Measurements from ENCODE around the gene KCNMA1.
"Not testable (repeated sequence)": the region's sequence is repeated elsewhere in the genome, so short reads cannot be mapped to it uniquely, and the experiment has no call there.

Gene KCNMA1

GRCh38 chr10:77603534-77603927 lies 34.1 kb downstream of the KCNMA1 start:
- peak in 1 of 3 experiments; percentile 24 for DNase-seq

- no peak for DNase-seq
These were observed 34.6 kb downstream of the KCNMA1 start for GRCh38 chr10:77602913-77603533.

- DNase-seq = no peak
These were observed 35.2 kb downstream of the KCNMA1 start for GRCh38 chr10:77602231-77602912.

- DNase-seq = no peak
These were observed 36.1 kb downstream of the KCNMA1 start for GRCh38 chr10:77601488-77601887.

- DNase-seq = peak in 2 of 3 experiments; percentile 11 to 49
These were observed 37.0 kb downstream of the KCNMA1 start for GRCh38 chr10:77600640-77601039.

GRCh38 chr10:77599651-77600050 lies 38.0 kb downstream of the KCNMA1 start:
- DNase-seq = no peak

- DNase-seq = no peak
These were observed 39.0 kb downstream of the KCNMA1 start for GRCh38 chr10:77598606-77599005.

GRCh38 chr10:77597560-77597959 lies 40.0 kb downstream of the KCNMA1 start:
- DNase-seq = no peak

GRCh38 chr10:77594471-77594783 lies 43.2 kb downstream of the KCNMA1 start:
- DNase-seq = peak in 1 of 3 experiments; percentile 79

- no peak for DNase-seq
These were observed 43.7 kb downstream of the KCNMA1 start for GRCh38 chr10:77593771-77594470.

- DNase-seq = no peak
These were observed 44.5 kb downstream of the KCNMA1 start for GRCh38 chr10:77592946-77593636.

- no peak for DNase-seq
These were observed 45.1 kb downstream of the KCNMA1 start for GRCh38 chr10:77592510-77592909.

- no peak for DNase-seq
These were observed 46.2 kb downstream of the KCNMA1 start for GRCh38 chr10:77591238-77591880.

GRCh38 chr10:77590344-77591237 lies 47.0 kb downstream of the KCNMA1 start:
- DNase-seq = no peak

GRCh38 chr10:77589703-77590102 lies 47.9 kb downstream of the KCNMA1 start:
- DNase-seq = not testable (repeated sequence)

- DNase-seq = no peak
These were observed 48.7 kb downstream of the KCNMA1 start for GRCh38 chr10:77588886-77589285.

- DNase-seq = no peak
These were observed 50.2 kb downstream of the KCNMA1 start for GRCh38 chr10:77587416-77587790.

- peak in 1 of 3 experiments; percentile 5 for DNase-seq
These were observed 50.7 kb downstream of the KCNMA1 start for GRCh38 chr10:77586719-77587415.

GRCh38 chr10:77584938-77585337 lies 52.7 kb downstream of the KCNMA1 start:
- DNase-seq = no peak

- DNase-seq = no peak
These were observed 54.1 kb downstream of the KCNMA1 start for GRCh38 chr10:77583527-77583926.

- DNase-seq = no peak
These were observed 54.9 kb downstream of the KCNMA1 start for GRCh38 chr10:77582710-77583115.

Data from NCI-H1417 (cell line).